Gastrocnemius medialis (tissue), 4 donors: ENCODE measurements around the gene HPF1. TPM values are rescaled to one million over a fixed set of nuclear protein-coding genes. Genes with fewer than 3 reads are reported as not detected.

ENCODE experiments used
- ATAC-seq, 2 donors: fragments of 150-250 bp; one replicate each; pipeline ENCODE4 v1.9.1; 2016
- DNase-seq, 2 donors: peaks; one replicate each; pipeline ENCODE4 v3.0.0-alpha.2; 2019
- H3K27ac ChIP-seq, 4 donors: fragments of 200-600 bp; sonication (generic); 1 replicate in 1 of 4; 2 replicates in 3 of 4; pipeline ENCODE4 v1.5.1; 2016 to 2018; ENCODE audit warnings: mild to moderate bottlenecking in 2 of 4, moderate library complexity in 1 of 4
- H3K27me3 ChIP-seq, 3 donors: fragments of 200-600 bp; sonication (generic) in 2 of 3; 1 replicate in 1 of 3; 2 replicates in 2 of 3; pipeline versions ENCODE4 v1.5.1 to v1.6.0; 2016 to 2019; ENCODE audit warnings: mild to moderate bottlenecking in 1 of 3, moderate library complexity in 1 of 3
- H3K36me3 ChIP-seq, 2 donors: fragments of 200-600 bp; sonication (generic) in 1 of 2; one replicate each; pipeline ENCODE4 v1.5.1; 2017 to 2018
- H3K4me1 ChIP-seq, 2 donors: fragments of 200-600 bp; sonication (generic) in 1 of 2; one replicate each; pipeline ENCODE4 v1.5.1; 2016 to 2017; ENCODE audit warnings: mild to moderate bottlenecking in 2 of 2
- H3K4me3 ChIP-seq, 4 donors: fragments of 200-600 bp; sonication (generic) in 3 of 4; 1 replicate in 1 of 4; 2 replicates in 3 of 4; pipeline ENCODE4 v1.5.1; 2016 to 2019; ENCODE audit warnings: mild to moderate bottlenecking in 2 of 4
- H3K9me3 ChIP-seq, 3 donors: fragments of 200-600 bp; sonication (generic) in 2 of 3; 1 replicate in 1 of 3; 2 replicates in 2 of 3; pipeline ENCODE4 v1.5.1; 2016 to 2019
- POLR2A ChIP-seq, 2 donors: fragments of 450-650 bp; IDR thresholded peaks; one replicate each; pipeline ENCODE4 v1.6.1; 2017; ENCODE audit warnings: antibody characterized with exemption in 2 of 2, mild to moderate bottlenecking in 2 of 2, moderate library complexity in 2 of 2
- in situ Hi-C, 4 donors: fragments of 200-750 bp; cut with MboI; loops; one replicate each; pipeline versions ENCODE4 v1.15.0 to v1.8.0; 2017; ENCODE audit warnings: low sequenced_read_pairs in 4 of 4
- intact Hi-C: fragments of 100-400 bp; cut with DNase I; formaldehyde crosslinking; loops from one replicate; pipeline ENCODE4 v1.15.1; 2023; ENCODE audit warnings: low total_unique reads
- total RNA-seq, 4 donors: library from RNA; depleted of rRNA; stranded (reverse); fragments of >200 nt; gene quantifications; one replicate each; pipeline versions ENCODE4 v1.1.0 to v1.2.3, GENCODE V29; 2016
- TF ChIP-seq, protein P1 (sequence below), 5 experiments: fragments of 450-650 bp in 3 of 5; fragments of 200-600 bp in 2 of 5; sonication (generic) in 2 of 5; IDR thresholded peaks in 4 of 5; conservative IDR thresholded peaks in 1 of 5; 1 replicate in 4 of 5; 2 replicates in 1 of 5; pipeline ENCODE4 v1.5.1; 2016 to 2019; ENCODE audit warnings: antibody characterized with exemption in 5 of 5, mild to moderate bottlenecking in 3 of 5, moderate library complexity in 3 of 5

HPF1 gene
- total RNA-seq, 4 donors from 2014 or later = 18.4 to 51.8 (median 28.4) TPM

DNA sequence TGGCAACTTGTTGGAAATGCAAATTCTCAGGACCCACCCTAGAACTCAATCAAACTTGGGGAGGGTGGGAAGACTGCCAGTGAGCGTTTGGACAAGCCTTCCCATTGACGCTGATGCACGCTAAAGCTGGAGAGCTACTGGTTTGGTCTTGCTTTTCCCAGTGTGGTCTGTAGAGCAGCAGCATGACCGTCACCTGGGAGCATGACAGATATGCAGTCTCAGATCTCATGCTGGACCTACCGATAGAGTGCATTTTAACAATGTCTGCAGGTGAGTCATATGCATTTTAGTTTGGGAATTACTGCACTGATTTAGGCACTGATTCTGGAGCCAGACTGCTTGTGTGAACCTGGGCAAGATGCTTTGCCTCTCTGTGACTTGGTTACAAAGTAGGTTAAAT lies 27.2 kb downstream of the HPF1 start:
- Histone ChIP-seq H3K4me1 (no peaks in the 10 kb centered on the region), H3K27me3 (no peaks in the 10 kb centered on the region), H3K27ac (no peak overlapping the region), H3K4me3 (no peak overlapping the region), H3K9me3 (no peaks in the 10 kb centered on the region), H3K36me3 (peaks cover 0 to 8% of the 10 kb centered on the region in 2 donors)
- DNase-seq = no peak
- in situ Hi-C loops = no loop called here
- intact Hi-C loops = no loop called here
- no peak for TF ChIP-seq POLR2A (IDR thresholded peaks at IDR 0.05)
- TF ChIP-seq, protein P1, sequence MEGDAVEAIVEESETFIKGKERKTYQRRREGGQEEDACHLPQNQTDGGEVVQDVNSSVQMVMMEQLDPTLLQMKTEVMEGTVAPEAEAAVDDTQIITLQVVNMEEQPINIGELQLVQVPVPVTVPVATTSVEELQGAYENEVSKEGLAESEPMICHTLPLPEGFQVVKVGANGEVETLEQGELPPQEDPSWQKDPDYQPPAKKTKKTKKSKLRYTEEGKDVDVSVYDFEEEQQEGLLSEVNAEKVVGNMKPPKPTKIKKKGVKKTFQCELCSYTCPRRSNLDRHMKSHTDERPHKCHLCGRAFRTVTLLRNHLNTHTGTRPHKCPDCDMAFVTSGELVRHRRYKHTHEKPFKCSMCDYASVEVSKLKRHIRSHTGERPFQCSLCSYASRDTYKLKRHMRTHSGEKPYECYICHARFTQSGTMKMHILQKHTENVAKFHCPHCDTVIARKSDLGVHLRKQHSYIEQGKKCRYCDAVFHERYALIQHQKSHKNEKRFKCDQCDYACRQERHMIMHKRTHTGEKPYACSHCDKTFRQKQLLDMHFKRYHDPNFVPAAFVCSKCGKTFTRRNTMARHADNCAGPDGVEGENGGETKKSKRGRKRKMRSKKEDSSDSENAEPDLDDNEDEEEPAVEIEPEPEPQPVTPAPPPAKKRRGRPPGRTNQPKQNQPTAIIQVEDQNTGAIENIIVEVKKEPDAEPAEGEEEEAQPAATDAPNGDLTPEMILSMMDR (IDR thresholded peaks at IDR 0.05 in 4 of 5, conservative IDR thresholded peaks at IDR 0.05 in 1 of 5) = no peak
- no peak for ATAC-seq

DNA sequence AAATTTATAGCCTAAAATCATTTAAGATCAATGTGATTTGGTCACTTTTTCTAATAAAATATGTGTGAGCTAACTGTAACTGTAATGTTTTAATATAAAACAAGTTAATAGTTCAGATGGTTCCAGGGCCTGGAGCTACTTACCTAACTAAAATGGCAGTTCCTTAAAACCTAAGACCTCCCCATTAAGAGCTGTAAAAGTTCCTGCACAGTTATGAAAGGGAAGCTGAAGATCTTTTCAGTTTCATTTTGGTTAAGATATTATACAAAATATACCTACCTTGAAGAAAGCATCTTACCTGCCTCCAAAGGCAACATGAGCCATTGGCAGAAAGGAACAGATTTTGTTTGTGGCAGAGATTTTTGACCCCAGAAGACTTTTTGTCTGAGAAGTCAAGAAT lies 30.1 kb downstream of the HPF1 start:
- in situ Hi-C loops = no loop called here
- no peaks in the 10 kb centered on the region for H3K9me3 ChIP-seq
- DNase-seq = no peak
- H3K36me3 ChIP-seq = peaks cover 0 to 15% of the 10 kb centered on the region in 2 donors
- no peak for ATAC-seq
- no peaks in the 10 kb centered on the region for H3K4me1 ChIP-seq
- TF ChIP-seq, protein P1 (IDR thresholded peaks at IDR 0.05 in 4 of 5, conservative IDR thresholded peaks at IDR 0.05 in 1 of 5) = no peak
- TF ChIP-seq POLR2A (IDR thresholded peaks at IDR 0.05) = no peak
- intact Hi-C loops = no loop called here
- H3K27ac ChIP-seq = no peak overlapping the region
- H3K27me3 ChIP-seq = no peaks in the 10 kb centered on the region
- H3K4me3 ChIP-seq = no peak overlapping the region

DNA sequence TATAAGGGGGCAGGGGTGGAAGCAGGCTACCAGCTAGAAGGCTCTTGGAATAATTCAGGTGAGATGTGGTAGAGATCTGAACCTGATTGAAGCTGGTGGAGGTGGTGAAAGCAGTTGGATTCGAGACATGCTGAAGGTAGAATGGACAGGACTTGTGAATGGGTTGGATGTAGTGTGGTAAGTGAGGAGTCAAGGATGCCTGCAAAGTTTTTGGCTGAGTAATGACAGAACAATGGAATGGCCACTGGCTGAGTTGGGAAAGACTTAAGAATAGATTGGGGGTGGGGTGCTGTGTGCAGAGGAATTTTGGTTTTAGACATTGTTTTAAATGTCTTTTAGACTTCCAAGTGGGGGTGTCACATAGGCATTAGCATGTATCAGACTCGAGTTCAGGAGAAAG lies 33.5 kb downstream of the HPF1 start:
- H3K4me1 ChIP-seq = no peaks in the 10 kb centered on the region
- intact Hi-C loops = no loop called here
- ATAC-seq (no peak), DNase-seq (no peak)
- H3K9me3 ChIP-seq = no peaks in the 10 kb centered on the region
- no peak overlapping the region for H3K4me3 ChIP-seq
- no peak overlapping the region for H3K27ac ChIP-seq
- in situ Hi-C loops = loop anchor here in 1 of 4 donors (25.0 kb wide), 1 partner anchor 112 kb away; the partner anchor contains the start of genes CLCN3 and NEK1
- H3K36me3 ChIP-seq = peaks cover 0 to 17% of the 10 kb centered on the region in 2 donors
- no peak for TF ChIP-seq POLR2A (IDR thresholded peaks at IDR 0.05)
- TF ChIP-seq, protein P1 (IDR thresholded peaks at IDR 0.05 in 4 of 5, conservative IDR thresholded peaks at IDR 0.05 in 1 of 5) = no peak
- H3K27me3 ChIP-seq = no peaks in the 10 kb centered on the region

DNA sequence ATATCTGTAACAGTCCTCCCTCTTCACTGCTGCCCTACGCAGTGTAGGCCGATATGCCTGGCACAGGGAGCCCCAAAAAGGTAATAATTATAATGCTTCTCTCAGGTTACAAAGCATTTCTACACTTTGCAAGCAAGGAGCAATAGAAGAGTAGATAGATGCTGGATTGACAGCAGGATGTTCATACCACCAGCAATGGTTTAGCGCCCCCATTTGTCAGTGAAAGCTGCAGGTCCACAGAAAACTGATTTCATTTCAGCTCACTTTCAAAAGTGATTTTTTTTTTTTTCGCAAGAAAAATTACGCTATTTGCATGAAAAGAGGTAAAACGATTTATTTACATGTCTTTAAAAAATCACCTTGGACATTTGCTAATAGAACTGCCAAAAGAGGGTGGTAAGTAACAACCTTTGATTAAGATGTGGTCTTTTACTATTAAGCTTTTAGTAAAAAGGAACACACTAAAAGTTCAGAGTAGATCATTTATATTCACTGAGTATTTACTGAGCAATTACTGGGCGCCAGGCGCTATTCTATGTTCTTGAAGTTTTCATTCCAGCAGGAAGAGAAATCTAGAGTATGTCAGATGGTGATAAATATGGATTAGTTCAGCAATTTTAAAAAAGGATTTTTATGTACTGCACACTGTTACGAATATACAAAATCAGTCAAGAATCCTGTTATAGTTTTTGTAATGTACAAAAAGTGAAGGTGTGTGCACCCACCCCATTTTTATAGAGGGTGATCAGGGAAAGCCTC lies 34.4 kb downstream of the HPF1 start:
- Histone ChIP-seq H3K27ac (no peak overlapping the region), H3K27me3 (no peaks in the 10 kb centered on the region), H3K4me3 (no peak overlapping the region), H3K4me1 (no peaks in the 10 kb centered on the region), H3K36me3 (peaks cover 0 to 24% of the 10 kb centered on the region in 2 donors), H3K9me3 (no peaks in the 10 kb centered on the region)
- ATAC-seq (no peak), DNase-seq (no peak)
- intact Hi-C loops = no loop called here
- in situ Hi-C loops = loop anchor here in 1 of 4 donors (25.0 kb wide), 1 partner anchor 111 kb away; the partner anchor contains the start of genes CLCN3 and NEK1
- no peak for TF ChIP-seq POLR2A (IDR thresholded peaks at IDR 0.05)
- TF ChIP-seq, protein P1 (IDR thresholded peaks at IDR 0.05 in 4 of 5, conservative IDR thresholded peaks at IDR 0.05 in 1 of 5) = no peak
